A549 (cell line): ENCODE measurements around the gene WHRN.

ENCODE experiments used
- CBX2 ChIP-seq: fragments of 200-600 bp; sonication (generic); IDR thresholded peaks from 2 replicates; pipeline ENCODE4 v1.6.1; 2016; ENCODE audit warnings: low read depth, mild to moderate bottlenecking, borderline replicate concordance
- CBX8 ChIP-seq: fragments of 200-600 bp; sonication (generic); IDR thresholded peaks from 2 replicates; pipeline ENCODE4 v1.6.1; 2016
- CHD4 ChIP-seq: fragments of 200-600 bp; sonication (generic); IDR thresholded peaks from 2 replicates; pipeline ENCODE4 v1.6.1; 2016; ENCODE audit warnings: antibody characterized with exemption, mild to moderate bottlenecking, borderline replicate concordance
- CTCF ChIP-seq: fragments of >200 bp; sonication (Bioruptor Twin); formaldehyde crosslinking; IDR thresholded peaks from 3 replicates; pipeline ENCODE4 v1.5.1; 2016
- EHMT2 ChIP-seq: fragments of 200-600 bp; sonication (generic); IDR thresholded peaks from 2 replicates; pipeline ENCODE4 v1.6.1; 2016; ENCODE audit warnings: antibody characterized with exemption, low read depth, mild to moderate bottlenecking, moderate library complexity
- EP300 ChIP-seq, 2 experiments: fragments of >200 bp; sonication (Bioruptor Twin); formaldehyde crosslinking; IDR thresholded peaks; 2 replicates in 1 of 2; 3 replicates in 1 of 2; pipeline ENCODE4 v1.6.1; 2016 to 2017
- ESRRA ChIP-seq: fragments of 150-350 bp; IDR thresholded peaks from 2 replicates; pipeline ENCODE4 v1.6.1; 2014; ENCODE audit warnings: mild to moderate bottlenecking, low read length, borderline replicate concordance
- HMGXB4 ChIP-seq: fragments of 250-450 bp; sonication (Bioruptor Pico); IDR thresholded peaks from 2 replicates; pipeline ENCODE4 v1.5.0; 2021; ENCODE audit warnings: mild to moderate bottlenecking, moderate library complexity, borderline replicate concordance
- JUN ChIP-seq, 2 experiments: fragments of >200 bp; sonication (Bioruptor Twin); formaldehyde crosslinking; IDR thresholded peaks; 2 replicates in 1 of 2; 3 replicates in 1 of 2; pipeline ENCODE4 v1.6.1; 2016 to 2017
- KDM5A ChIP-seq: fragments of 200-600 bp; sonication (generic); IDR thresholded peaks from 2 replicates; pipeline ENCODE4 v1.6.1; 2016; ENCODE audit warnings: antibody characterized with exemption, mild to moderate bottlenecking
- MAFK ChIP-seq: fragments of 450-650 bp; IDR thresholded peaks from 2 replicates; pipeline ENCODE4 v1.6.1; 2014; ENCODE audit not compliant: partially characterized antibody
- POLR2A ChIP-seq: IDR thresholded peaks from 2 replicates; pipeline ENCODE4 v1.6.1; 2012; ENCODE audit warnings: mild to moderate bottlenecking, low read length
- POLR2AphosphoS2 ChIP-seq: conservative IDR thresholded peaks from 2 replicates; pipeline ENCODE4 v1.6.1; 2012; ENCODE audit warnings: low read length, improper control_type of control experiment, inconsistent platforms
- TF ChIP-seq, protein P1 (sequence below): IDR thresholded peaks from 2 replicates; pipeline ENCODE4 v1.6.1; 2012; ENCODE audit warnings: low read depth, borderline replicate concordance

GRCh38 chr9:114387680-114388356 lies 117.5 kb downstream of the WHRN start, which contains the start of gene AKNA:
- TF ChIP-seq POLR2A (no peak), EHMT2 (no peak), CTCF (no peak), KDM5A (no peak), CHD4 (no peak), CBX2 (no peak), CBX8 (no peak), ESRRA (no peak), MAFK (no peak), JUN (IDR thresholded peaks at IDR 0.05) (no peak), HMGXB4 (no peak), POLR2AphosphoS2 (no peak), EP300 (IDR thresholded peaks at IDR 0.05) (no peak)
- TF ChIP-seq, protein P1, sequence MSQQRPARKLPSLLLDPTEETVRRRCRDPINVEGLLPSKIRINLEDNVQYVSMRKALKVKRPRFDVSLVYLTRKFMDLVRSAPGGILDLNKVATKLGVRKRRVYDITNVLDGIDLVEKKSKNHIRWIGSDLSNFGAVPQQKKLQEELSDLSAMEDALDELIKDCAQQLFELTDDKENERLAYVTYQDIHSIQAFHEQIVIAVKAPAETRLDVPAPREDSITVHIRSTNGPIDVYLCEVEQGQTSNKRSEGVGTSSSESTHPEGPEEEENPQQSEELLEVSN, result no peak
